MCF 10A (cell line): Measurements from ENCODE around the gene PTOV1. TPM values are rescaled to one million over a fixed set of nuclear protein-coding genes. Genes with fewer than 3 reads are reported as not detected.

Experiments used
- BruUV-seq: library from RNA; stranded (reverse); fragments of 400-500 nt; replicated peaks from 2 replicates; lab custom pipeline; 2021; lab: Mats Ljungman, UMichigan
- CTCF ChIA-PET: fragments of 300-600 bp; sonication (Branson Sonifier 250); formaldehyde crosslinking; extraction: SDS; loops from one replicate; lab custom pipeline; 2021; ENCODE audit warnings: antibody characterized with exemption, inconsistent platforms; lab: Yijun Ruan, JAX
- POLR2A ChIA-PET: fragments of 300-600, 350-650 bp; sonication (Branson Sonifier 250); formaldehyde crosslinking; extraction: SDS; loops from one replicate; lab custom pipeline; 2020; ENCODE audit warnings: antibody characterized with exemption, inconsistent platforms; lab: Yijun Ruan, JAX
- DNase-seq: peaks from one replicate; pipeline ENCODE4 v3.0.0-alpha.2; 2018; ENCODE audit not compliant: unreplicated experiment
- H3K27ac Mint-ChIP-seq: one replicate; pipeline ENCODE4 v1.8.0; 2022; ENCODE audit warnings: mild to moderate bottlenecking, low read depth, mixed read lengths; ENCODE audit not compliant: unreplicated experiment
- H3K27me3 Mint-ChIP-seq: one replicate; pipeline ENCODE4 v1.8.0; 2022; ENCODE audit warnings: mixed read lengths; ENCODE audit not compliant: insufficient read depth, unreplicated experiment
- H3K36me3 Mint-ChIP-seq: one replicate; pipeline ENCODE4 v1.8.0; 2022; ENCODE audit warnings: mild to moderate bottlenecking, moderate library complexity, mixed read lengths; ENCODE audit not compliant: insufficient read depth, unreplicated experiment
- H3K4me1 Mint-ChIP-seq: one replicate; pipeline ENCODE4 v1.8.0; 2022; ENCODE audit warnings: mixed read lengths; ENCODE audit not compliant: insufficient read depth, unreplicated experiment
- H3K4me3 Mint-ChIP-seq: one replicate; pipeline ENCODE4 v1.8.0; 2022; ENCODE audit warnings: mild to moderate bottlenecking, moderate library complexity, mixed read lengths; ENCODE audit not compliant: unreplicated experiment
- H3K9me3 Mint-ChIP-seq: one replicate; pipeline ENCODE4 v1.8.0; 2022; ENCODE audit warnings: mixed read lengths; ENCODE audit not compliant: unreplicated experiment
- CTCF ChIP-seq: fragments of 200-600 bp; IDR thresholded peaks from one replicate; pipeline ENCODE4 v1.8.0; 2022; ENCODE audit warnings: antibody characterized with exemption, mild to moderate bottlenecking; ENCODE audit not compliant: unreplicated experiment
- intact Hi-C: fragments of 100-400 bp; cut with micrococcal nuclease; formaldehyde crosslinking; loops from 2 replicates; pipeline ENCODE4 v1.14.1; 2022
- total RNA-seq: library from RNA; stranded (reverse); gene quantifications from 2 replicates; pipeline ENCODE4 v1.2.3, GENCODE V29; 2022

The PTOV1 gene
- total RNA-seq, 1 experiment from 2014 or later, result 78.8 TPM

DNA sequence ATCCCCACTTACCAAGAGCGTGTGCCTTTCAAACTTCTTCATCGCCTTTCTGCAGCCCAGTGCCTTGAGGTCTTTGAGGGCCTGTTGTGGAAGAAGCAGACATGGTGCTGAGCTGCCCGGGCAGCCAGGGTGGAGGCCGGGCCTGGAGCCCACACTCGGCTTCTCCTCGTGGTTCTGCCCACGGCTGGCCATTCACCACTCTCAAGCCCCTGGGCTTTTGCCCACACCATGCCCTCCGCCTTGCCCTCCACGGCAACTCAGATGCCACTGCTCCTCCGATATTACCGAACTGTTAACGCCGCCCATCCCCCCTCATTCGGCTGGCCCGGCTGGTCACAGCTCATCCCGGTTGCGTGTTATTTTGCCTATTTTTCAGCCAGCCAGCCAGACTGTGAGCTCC, 40.4 kb downstream of the PTOV1 start:
- POLR2A ChIA-PET, result no interaction called here

DNA sequence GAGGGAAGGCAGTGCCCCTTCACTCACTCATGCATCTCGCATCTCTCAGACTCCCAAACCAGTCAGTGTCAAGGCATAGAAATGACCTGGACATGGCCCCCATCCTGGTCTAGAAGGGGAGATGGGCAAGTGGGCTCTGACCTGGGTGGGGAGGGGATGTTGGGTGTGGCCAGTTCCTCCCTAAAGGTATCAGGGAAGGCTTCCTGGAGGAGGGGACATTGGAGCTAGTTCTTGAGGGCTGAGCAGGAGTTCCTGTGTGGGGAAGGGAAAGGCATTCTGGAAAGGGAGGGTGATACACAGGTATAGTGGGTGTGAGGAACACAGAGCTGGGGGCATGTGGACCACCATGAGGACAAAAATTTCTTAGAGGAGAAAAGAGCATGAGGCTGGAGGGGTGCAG, 41.8 kb downstream of the PTOV1 start:
- BruUV-seq, result no TSS peak
- Mint-ChIP-seq H3K27ac (no peak overlapping the region), H3K27me3 (peaks cover 12% of the 10 kb centered on the region), H3K4me3 (no peak overlapping the region), H3K9me3 (no peaks in the 10 kb centered on the region), H3K4me1 (peaks cover 12% of the 10 kb centered on the region), H3K36me3 (no peaks in the 10 kb centered on the region)
- DNase-seq, result no peak
- no peak for TF ChIP-seq CTCF
- ChIA-PET POLR2A (no interaction called here), CTCF (no interaction called here)
- intact Hi-C loops, result no loop called here

More for the DNA sequence above, 40.4 kb downstream of the PTOV1 start:
- Mint-ChIP-seq H3K9me3 (no peaks in the 10 kb centered on the region), H3K27ac (no peak overlapping the region), H3K4me1 (no peaks in the 10 kb centered on the region), H3K27me3 (peaks cover 8% of the 10 kb centered on the region), H3K36me3 (peaks cover 2% of the 10 kb centered on the region), H3K4me3 (no peak overlapping the region)
- no peak for DNase-seq
- intact Hi-C loops, result no loop called here
- no peak for TF ChIP-seq CTCF
- CTCF ChIA-PET, result no interaction called here
- no TSS peak for BruUV-seq

DNA sequence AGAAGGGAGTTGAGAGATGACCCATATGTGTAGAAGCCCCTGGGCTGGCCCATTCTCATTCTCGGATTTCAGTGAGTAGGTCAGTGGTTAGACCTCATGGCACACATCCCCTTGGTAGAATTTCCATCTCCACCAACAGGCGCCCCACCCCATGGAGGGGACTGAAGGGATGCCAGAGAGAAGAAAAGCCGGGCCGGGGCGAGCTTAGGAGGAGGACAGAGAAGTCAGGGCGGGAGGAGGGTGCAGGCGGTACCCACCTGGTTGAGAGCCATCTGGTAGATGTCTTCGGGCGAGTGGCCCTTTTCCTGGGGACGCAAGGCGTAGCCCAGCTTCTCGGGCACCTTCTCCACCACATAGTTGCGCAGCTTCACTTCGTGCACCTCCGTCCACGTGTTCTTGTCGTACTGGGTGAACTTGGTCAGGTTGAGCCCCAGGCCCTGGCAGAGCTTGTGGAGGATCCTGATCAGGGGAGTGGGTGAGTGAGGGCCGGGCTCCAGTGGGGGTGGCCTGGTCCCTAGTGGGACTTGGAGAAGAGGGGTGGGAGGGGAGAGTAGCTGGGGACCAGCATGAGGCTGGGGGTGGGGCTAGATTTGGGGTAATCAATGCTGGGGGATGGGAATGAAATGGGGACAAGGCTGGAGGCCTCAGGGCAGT, 43.2 kb downstream of the PTOV1 start:
- ChIA-PET CTCF (interaction anchor here (0.7 kb wide), 1 partner anchor 999 kb away, joined by 3 read pairs; no protein-coding TSS in a partner anchor), POLR2A (no interaction called here)
- no peaks in the 10 kb centered on the region for H3K36me3 Mint-ChIP-seq
- DNase-seq, result no peak
- peaks cover 14% of the 10 kb centered on the region for H3K4me1 Mint-ChIP-seq
- TF ChIP-seq CTCF, result no peak
- H3K27ac Mint-ChIP-seq, result no peak overlapping the region
- intact Hi-C loops, result no loop called here
- no peaks in the 10 kb centered on the region for H3K9me3 Mint-ChIP-seq
- H3K27me3 Mint-ChIP-seq, result peaks cover 12% of the 10 kb centered on the region
- BruUV-seq, result no TSS peak
- no peak overlapping the region for H3K4me3 Mint-ChIP-seq

GRCh38 chr19:49894879-49895565, 44.1 kb downstream of the PTOV1 start:
- Mint-ChIP-seq H3K36me3 (no peaks in the 10 kb centered on the region), H3K27me3 (peaks cover 12% of the 10 kb centered on the region), H3K27ac (no peak overlapping the region), H3K9me3 (no peaks in the 10 kb centered on the region), H3K4me3 (no peak overlapping the region), H3K4me1 (peaks cover 14% of the 10 kb centered on the region)
- CTCF ChIA-PET, result interaction anchor here (0.7 kb wide), 1 partner anchor 998 kb away, joined by 3 read pairs; no protein-coding TSS in a partner anchor
- intact Hi-C loops, result no loop called here
- DNase-seq, result no peak
- POLR2A ChIA-PET, result interaction anchor here (0.6 to 1.0 kb wide), 3 partner anchors 11 to 380 kb away, joined by 3 read pairs; no protein-coding TSS in a partner anchor
- BruUV-seq, result no TSS peak
- TF ChIP-seq CTCF, result no peak
